ENCODE data around the gene DSC3.

DNA sequence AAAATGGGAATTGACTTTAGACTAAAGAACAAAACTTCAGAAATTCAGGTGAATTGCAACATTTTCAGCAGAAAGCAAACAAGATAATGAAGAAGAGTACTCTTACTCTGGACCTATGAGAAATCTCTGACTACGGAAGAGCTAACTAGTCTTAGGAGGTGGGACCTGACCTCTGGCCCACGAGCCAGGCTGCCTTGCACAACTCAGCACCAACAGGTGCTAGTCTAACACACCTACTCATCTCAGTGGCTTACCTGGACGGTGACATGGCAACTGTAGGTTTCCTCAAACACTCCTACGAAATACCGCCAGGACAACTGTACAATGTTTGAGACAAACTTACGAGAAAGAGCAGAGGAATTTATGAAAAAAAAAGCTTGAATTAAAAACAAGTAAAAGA, 3.1 kb upstream of the DSC3 start:
- TF ChIP-seq POLR2A (IDR thresholded peaks at IDR 0.05) = no peak
- TF ChIP-seq, protein P1, sequence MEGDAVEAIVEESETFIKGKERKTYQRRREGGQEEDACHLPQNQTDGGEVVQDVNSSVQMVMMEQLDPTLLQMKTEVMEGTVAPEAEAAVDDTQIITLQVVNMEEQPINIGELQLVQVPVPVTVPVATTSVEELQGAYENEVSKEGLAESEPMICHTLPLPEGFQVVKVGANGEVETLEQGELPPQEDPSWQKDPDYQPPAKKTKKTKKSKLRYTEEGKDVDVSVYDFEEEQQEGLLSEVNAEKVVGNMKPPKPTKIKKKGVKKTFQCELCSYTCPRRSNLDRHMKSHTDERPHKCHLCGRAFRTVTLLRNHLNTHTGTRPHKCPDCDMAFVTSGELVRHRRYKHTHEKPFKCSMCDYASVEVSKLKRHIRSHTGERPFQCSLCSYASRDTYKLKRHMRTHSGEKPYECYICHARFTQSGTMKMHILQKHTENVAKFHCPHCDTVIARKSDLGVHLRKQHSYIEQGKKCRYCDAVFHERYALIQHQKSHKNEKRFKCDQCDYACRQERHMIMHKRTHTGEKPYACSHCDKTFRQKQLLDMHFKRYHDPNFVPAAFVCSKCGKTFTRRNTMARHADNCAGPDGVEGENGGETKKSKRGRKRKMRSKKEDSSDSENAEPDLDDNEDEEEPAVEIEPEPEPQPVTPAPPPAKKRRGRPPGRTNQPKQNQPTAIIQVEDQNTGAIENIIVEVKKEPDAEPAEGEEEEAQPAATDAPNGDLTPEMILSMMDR (IDR thresholded peaks at IDR 0.05) = no peak

All from thyroid gland (tissue), 4 donors.